Measurements from ENCODE around the gene ENGASE.
"Not testable (repeated sequence)": the region's sequence is repeated elsewhere in the genome, so short reads cannot be mapped to it uniquely, and the experiment has no call there.

The ENGASE gene

GRCh38 chr17:79051306-79051705 is 23.3 kb upstream of the ENGASE start:
- no peak for DNase-seq (ENCODE audit: low read depth in 2 of 2)

GRCh38 chr17:79052131-79052530 is 22.5 kb upstream of the ENGASE start:
- DNase-seq (ENCODE audit: low read depth in 2 of 2), result no peak

- DNase-seq (ENCODE audit: low read depth in 2 of 2), result no peak
These were observed 21.2 kb upstream of the ENGASE start for GRCh38 chr17:79053251-79053925.

- DNase-seq (ENCODE audit: low read depth in 2 of 2), result no peak
These were observed 20.2 kb upstream of the ENGASE start for GRCh38 chr17:79054200-79054960.

- no peak for DNase-seq (ENCODE audit: low read depth in 2 of 2)
These were observed 19.4 kb upstream of the ENGASE start for GRCh38 chr17:79055197-79055596.

- DNase-seq (ENCODE audit: low read depth in 2 of 2), result no peak
These were observed 16.8 kb upstream of the ENGASE start for GRCh38 chr17:79057737-79058385.

GRCh38 chr17:79062691-79063090 is 11.9 kb upstream of the ENGASE start:
- no peak for DNase-seq (ENCODE audit: low read depth in 2 of 2)

- no peak for DNase-seq (ENCODE audit: low read depth in 2 of 2)
These were observed 10.6 kb upstream of the ENGASE start for GRCh38 chr17:79064026-79064425.

GRCh38 chr17:79065105-79065670 is 9.4 kb upstream of the ENGASE start:
- DNase-seq (ENCODE audit: low read depth in 2 of 2), result peak; percentile 45 to 48

- no peak for DNase-seq (ENCODE audit: low read depth in 2 of 2)
These were observed 7.7 kb upstream of the ENGASE start for GRCh38 chr17:79066963-79067362.

GRCh38 chr17:79070266-79070880 is 4.3 kb upstream of the ENGASE start:
- no peak for DNase-seq (ENCODE audit: low read depth in 2 of 2)

GRCh38 chr17:79071161-79071740 is 3.4 kb upstream of the ENGASE start:
- DNase-seq (ENCODE audit: low read depth in 2 of 2), result no peak

GRCh38 chr17:79072544-79072943 is 2.1 kb upstream of the ENGASE start:
- DNase-seq (ENCODE audit: low read depth in 2 of 2), result no peak

- no peak for DNase-seq (ENCODE audit: low read depth in 2 of 2)
These were observed 1.5 kb upstream of the ENGASE start for GRCh38 chr17:79073016-79073705.

GRCh38 chr17:79073706-79074088 is 927 bp upstream of the ENGASE start:
- no peak for DNase-seq (ENCODE audit: low read depth in 2 of 2)

GRCh38 chr17:79074121-79074648 is 439 bp upstream of the ENGASE start:
- not testable (repeated sequence) for DNase-seq (ENCODE audit: low read depth in 2 of 2)

GRCh38 chr17:79075446-79075750 is 774 bp downstream of the ENGASE start:
- no peak for DNase-seq (ENCODE audit: low read depth in 2 of 2)

- DNase-seq (ENCODE audit: low read depth in 2 of 2), result no peak
These were observed 1.3 kb downstream of the ENGASE start for GRCh38 chr17:79075861-79076406.

GRCh38 chr17:79077587-79077986 is 3.0 kb downstream of the ENGASE start:
- no peak for DNase-seq (ENCODE audit: low read depth in 2 of 2)

- DNase-seq (ENCODE audit: low read depth in 2 of 2), result no peak
These were observed 4.0 kb downstream of the ENGASE start for GRCh38 chr17:79078476-79079190.

Measured in stimulated activated CD4-positive, alpha-beta T cell treated with anti-CD3 and anti-CD28 coated beads, Interleukin-4, amount 100 ng/mL, for 48 hours (primary cell).